Measurements from ENCODE around the gene SLC35B2. TPM values are rescaled to one million over a fixed set of nuclear protein-coding genes. Genes with fewer than 3 reads are reported as not detected.

SLC35B2 gene
- total and polyA plus RNA-seq, 2 experiments from 2014 or later, result 74.1 to 104 TPM

- no peak overlapping the region for H3K27ac ChIP-seq
- no peaks in the 10 kb centered on the region for H4K20me1 ChIP-seq (ENCODE audit: insufficient read depth, poor library complexity, severe bottlenecking)
- no peak for TF ChIP-seq EZH2 (IDR thresholded peaks at IDR 0.05; ENCODE audit: borderline replicate concordance)
- TF ChIP-seq, protein P1, sequence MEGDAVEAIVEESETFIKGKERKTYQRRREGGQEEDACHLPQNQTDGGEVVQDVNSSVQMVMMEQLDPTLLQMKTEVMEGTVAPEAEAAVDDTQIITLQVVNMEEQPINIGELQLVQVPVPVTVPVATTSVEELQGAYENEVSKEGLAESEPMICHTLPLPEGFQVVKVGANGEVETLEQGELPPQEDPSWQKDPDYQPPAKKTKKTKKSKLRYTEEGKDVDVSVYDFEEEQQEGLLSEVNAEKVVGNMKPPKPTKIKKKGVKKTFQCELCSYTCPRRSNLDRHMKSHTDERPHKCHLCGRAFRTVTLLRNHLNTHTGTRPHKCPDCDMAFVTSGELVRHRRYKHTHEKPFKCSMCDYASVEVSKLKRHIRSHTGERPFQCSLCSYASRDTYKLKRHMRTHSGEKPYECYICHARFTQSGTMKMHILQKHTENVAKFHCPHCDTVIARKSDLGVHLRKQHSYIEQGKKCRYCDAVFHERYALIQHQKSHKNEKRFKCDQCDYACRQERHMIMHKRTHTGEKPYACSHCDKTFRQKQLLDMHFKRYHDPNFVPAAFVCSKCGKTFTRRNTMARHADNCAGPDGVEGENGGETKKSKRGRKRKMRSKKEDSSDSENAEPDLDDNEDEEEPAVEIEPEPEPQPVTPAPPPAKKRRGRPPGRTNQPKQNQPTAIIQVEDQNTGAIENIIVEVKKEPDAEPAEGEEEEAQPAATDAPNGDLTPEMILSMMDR (IDR thresholded peaks at IDR 0.05; ENCODE audit: poor library complexity), result no peak
- no peak for TF ChIP-seq EZH2phosphoT487 (IDR thresholded peaks at IDR 0.05; ENCODE audit: low read depth, severe bottlenecking, unreplicated experiment)
- no peaks in the 10 kb centered on the region for H3K36me3 ChIP-seq (replicated peaks; ENCODE audit: insufficient read depth, low read depth)
- H3K4me1 ChIP-seq (ENCODE audit: insufficient read depth), result peaks cover 3% of the 10 kb centered on the region
- H3K79me2 ChIP-seq, result no peaks in the 10 kb centered on the region
- DNase-seq (ENCODE audit: low spot score), result no peak
- no peak overlapping the region for H2AFZ ChIP-seq
- no peaks in the 10 kb centered on the region for H3K9me3 ChIP-seq (ENCODE audit: low read depth)
- WGBS (ENCODE audit: low lambda C conversion rate, missing lambda C conversion rate), result 43% methylated on average over 20 of the region's 20 CpGs
- H3K4me2 ChIP-seq, result peak overlapping the region; percentile 100
- no peaks in the 10 kb centered on the region for H3K9me2 ChIP-seq (replicated peaks; ENCODE audit: insufficient read depth)
- H3K4me3 ChIP-seq, result peak overlapping the region; percentile 36
- H3K27me3 ChIP-seq, result peaks cover 49% of the 10 kb centered on the region
These were observed 40.9 kb upstream of the SLC35B2 start for GRCh38 chr6:44298055-44298803.

- H3K36me3 ChIP-seq (replicated peaks; ENCODE audit: insufficient read depth, low read depth), result no peaks in the 10 kb centered on the region
- WGBS (ENCODE audit: low lambda C conversion rate, missing lambda C conversion rate), result 2% methylated on average over 85 of the region's 86 CpGs
- no peaks in the 10 kb centered on the region for H3K9me2 ChIP-seq (replicated peaks; ENCODE audit: insufficient read depth)
- H3K4me2 ChIP-seq, result peak overlapping the region; percentile 100
- no peaks in the 10 kb centered on the region for H3K9me3 ChIP-seq (ENCODE audit: low read depth)
- TF ChIP-seq EZH2 (IDR thresholded peaks at IDR 0.05; ENCODE audit: borderline replicate concordance), result no peak
- TF ChIP-seq, protein P1 (IDR thresholded peaks at IDR 0.05; ENCODE audit: poor library complexity), result no peak
- TF ChIP-seq EZH2phosphoT487 (IDR thresholded peaks at IDR 0.05; ENCODE audit: low read depth, severe bottlenecking, unreplicated experiment), result no peak
- H3K4me1 ChIP-seq (ENCODE audit: insufficient read depth), result peaks cover 3% of the 10 kb centered on the region
- no peak overlapping the region for H3K27ac ChIP-seq
- H2AFZ ChIP-seq, result no peak overlapping the region
- peaks cover 55% of the 10 kb centered on the region for H3K27me3 ChIP-seq
- H4K20me1 ChIP-seq (ENCODE audit: insufficient read depth, poor library complexity, severe bottlenecking), result no peaks in the 10 kb centered on the region
- H3K79me2 ChIP-seq, result no peaks in the 10 kb centered on the region
- peak overlapping the region; percentile 36 for H3K4me3 ChIP-seq
- peak; percentile 70 for DNase-seq (ENCODE audit: low spot score)
These were observed 40.0 kb upstream of the SLC35B2 start for GRCh38 chr6:44297063-44298038.

DNA sequence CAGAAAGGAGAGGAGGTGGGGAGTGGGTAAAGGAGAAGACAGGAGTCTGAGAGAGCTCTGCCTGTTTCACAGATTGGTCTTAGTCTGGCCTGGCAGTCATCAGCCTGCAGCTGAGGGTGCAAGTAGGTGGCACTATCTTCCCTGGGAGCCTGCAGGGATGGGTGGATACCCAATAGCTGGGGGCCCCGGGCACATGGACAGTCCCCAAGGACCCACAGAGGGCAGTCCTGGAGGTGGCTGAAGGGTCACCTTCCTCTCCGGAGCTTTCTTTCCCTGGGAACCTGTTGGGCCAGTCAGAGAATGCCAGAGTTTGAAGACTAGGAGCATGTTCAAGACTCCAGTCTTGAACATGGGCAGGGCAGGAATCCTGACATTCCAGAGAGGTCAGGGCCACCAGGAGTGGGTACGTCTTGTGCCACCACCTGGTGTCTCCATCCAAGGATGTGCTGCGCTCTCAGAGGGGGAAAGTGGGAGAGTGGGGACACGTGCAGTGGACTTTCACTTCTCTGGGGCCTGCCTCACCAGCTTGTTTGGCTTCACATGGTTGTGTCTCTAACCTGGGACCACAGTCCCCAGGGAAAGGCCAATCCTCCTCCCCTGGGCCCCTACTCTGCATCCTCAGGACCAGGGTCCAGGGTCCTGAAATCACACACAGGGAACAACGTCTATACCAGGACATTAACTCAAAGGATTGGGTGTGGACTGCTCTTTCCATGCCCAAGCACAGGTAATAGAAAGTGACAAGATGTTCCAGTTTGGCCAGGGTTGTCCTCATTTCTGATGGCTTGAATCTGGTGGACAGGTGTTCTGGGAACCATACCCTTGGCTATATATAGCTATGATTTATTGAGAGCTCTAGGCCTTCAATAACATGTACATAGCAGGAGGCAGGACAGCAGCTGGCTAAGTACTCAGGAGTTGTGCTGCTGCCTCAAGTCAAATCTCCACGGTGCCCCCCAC, 37.8 kb upstream of the SLC35B2 start:
- H3K27me3 ChIP-seq, result peaks cover 76% of the 10 kb centered on the region
- H3K9me3 ChIP-seq (ENCODE audit: low read depth), result no peaks in the 10 kb centered on the region
- H3K36me3 ChIP-seq (replicated peaks; ENCODE audit: insufficient read depth, low read depth), result no peaks in the 10 kb centered on the region
- no peak for DNase-seq (ENCODE audit: low spot score)
- TF ChIP-seq EZH2 (IDR thresholded peaks at IDR 0.05; ENCODE audit: borderline replicate concordance) (no peak), EZH2phosphoT487 (IDR thresholded peaks at IDR 0.05; ENCODE audit: low read depth, severe bottlenecking, unreplicated experiment) (no peak)
- TF ChIP-seq, protein P1 (IDR thresholded peaks at IDR 0.05; ENCODE audit: poor library complexity), result no peak
- H3K4me2 ChIP-seq, result no peak overlapping the region
- no peaks in the 10 kb centered on the region for H4K20me1 ChIP-seq (ENCODE audit: insufficient read depth, poor library complexity, severe bottlenecking)
- no peak overlapping the region for H3K4me3 ChIP-seq
- H3K4me1 ChIP-seq (ENCODE audit: insufficient read depth), result peaks cover 3% of the 10 kb centered on the region
- 76% methylated on average over 7 of the region's 7 CpGs for WGBS (ENCODE audit: low lambda C conversion rate, missing lambda C conversion rate)
- no peak overlapping the region for H3K27ac ChIP-seq
- H2AFZ ChIP-seq, result no peak overlapping the region
- no peaks in the 10 kb centered on the region for H3K79me2 ChIP-seq
- H3K9me2 ChIP-seq (replicated peaks; ENCODE audit: insufficient read depth), result no peaks in the 10 kb centered on the region
